ENCODE results near the gene SPRR2A.
"Not testable (repeated sequence)": the region's sequence is repeated elsewhere in the genome, so short reads cannot be mapped to it uniquely, and the experiment has no call there.

- TF ChIP-seq, protein P1, sequence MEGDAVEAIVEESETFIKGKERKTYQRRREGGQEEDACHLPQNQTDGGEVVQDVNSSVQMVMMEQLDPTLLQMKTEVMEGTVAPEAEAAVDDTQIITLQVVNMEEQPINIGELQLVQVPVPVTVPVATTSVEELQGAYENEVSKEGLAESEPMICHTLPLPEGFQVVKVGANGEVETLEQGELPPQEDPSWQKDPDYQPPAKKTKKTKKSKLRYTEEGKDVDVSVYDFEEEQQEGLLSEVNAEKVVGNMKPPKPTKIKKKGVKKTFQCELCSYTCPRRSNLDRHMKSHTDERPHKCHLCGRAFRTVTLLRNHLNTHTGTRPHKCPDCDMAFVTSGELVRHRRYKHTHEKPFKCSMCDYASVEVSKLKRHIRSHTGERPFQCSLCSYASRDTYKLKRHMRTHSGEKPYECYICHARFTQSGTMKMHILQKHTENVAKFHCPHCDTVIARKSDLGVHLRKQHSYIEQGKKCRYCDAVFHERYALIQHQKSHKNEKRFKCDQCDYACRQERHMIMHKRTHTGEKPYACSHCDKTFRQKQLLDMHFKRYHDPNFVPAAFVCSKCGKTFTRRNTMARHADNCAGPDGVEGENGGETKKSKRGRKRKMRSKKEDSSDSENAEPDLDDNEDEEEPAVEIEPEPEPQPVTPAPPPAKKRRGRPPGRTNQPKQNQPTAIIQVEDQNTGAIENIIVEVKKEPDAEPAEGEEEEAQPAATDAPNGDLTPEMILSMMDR (IDR thresholded peaks at IDR 0.05; ENCODE audit: insufficient read depth, low read depth, low read length): not testable (repeated sequence)
- TF ChIP-seq EZH2 (IDR thresholded peaks at IDR 0.05; ENCODE audit: insufficient read depth, low read length): not testable (repeated sequence)
Observed at GRCh38 chr1:153056111-153056510, 1.2 kb downstream of the SPRR2A start.

Measured in astrocyte (in vitro differentiated cells and primary cell).